Cardiac fibroblast (primary cell): ENCODE results near the gene CCL24.

Source experiments
- DNase-seq, 2 donors: peaks; one replicate each; pipeline versions ENCODE4 v3.0.0 to v3.0.0-alpha.2; 2010; ENCODE audit warnings: low read depth in 2 of 2
- H3K4me3 ChIP-seq, 2 donors: replicated peaks in 1 of 2; 1 replicate in 1 of 2; 2 replicates in 1 of 2; pipeline ENCODE4 v1.5.1; 2011; ENCODE audit warnings: low read depth in 2 of 2, low read length in 2 of 2, mild to moderate bottlenecking in 2 of 2, moderate library complexity in 1 of 2
- CTCF ChIP-seq: IDR thresholded peaks from one replicate; pipeline ENCODE4 v1.5.1; 2011; ENCODE audit warnings: low read depth, mild to moderate bottlenecking, low read length, inconsistent platforms

CCL24 gene

GRCh38 chr7:75809396-75809795 lies 4.2 kb downstream of the CCL24 start:
- H3K4me3 ChIP-seq: no peak overlapping the region
- no peak for DNase-seq
- no peak for TF ChIP-seq CTCF

- no peak for TF ChIP-seq CTCF
- no peak overlapping the region for H3K4me3 ChIP-seq
- no peak for DNase-seq
These were observed 5.5 kb downstream of the CCL24 start for GRCh38 chr7:75808106-75808505.

- TF ChIP-seq CTCF: no peak
- DNase-seq: no peak
- no peak overlapping the region for H3K4me3 ChIP-seq
These were observed 6.2 kb downstream of the CCL24 start for GRCh38 chr7:75807452-75807851.

- TF ChIP-seq CTCF: no peak
- no peak for DNase-seq
- H3K4me3 ChIP-seq: no peak overlapping the region
These were observed 6.9 kb downstream of the CCL24 start for GRCh38 chr7:75806560-75807307.

GRCh38 chr7:75804705-75805104 lies 8.9 kb downstream of the CCL24 start:
- no peak for DNase-seq

GRCh38 chr7:75804004-75804403 lies 9.6 kb downstream of the CCL24 start:
- no peak for DNase-seq
- no peak overlapping the region for H3K4me3 ChIP-seq
- no peak for TF ChIP-seq CTCF

More at GRCh38 chr7:75804705-75805104, 8.9 kb downstream of the CCL24 start:
- no peak overlapping the region for H3K4me3 ChIP-seq
- TF ChIP-seq CTCF: no peak

GRCh38 chr7:75802552-75802821 lies 11.1 kb downstream of the CCL24 start:
- no peak for TF ChIP-seq CTCF
- no peak for DNase-seq
- no peak overlapping the region for H3K4me3 ChIP-seq
